Vagina (tissue), 2 donors: Measurements from ENCODE around the gene SEC31B. TPM values are rescaled to one million over a fixed set of nuclear protein-coding genes. Genes with fewer than 3 reads are reported as not detected.
A peak's percentile ranks its signal among the peaks of the same experiment; 100 is the strongest.

ENCODE experiments used
- DNase-seq, 2 donors: peaks; one replicate each; pipeline ENCODE4 v3.0.0-alpha.2; 2017; ENCODE audit errors: extremely low spot score in 2 of 2
- H3K27ac ChIP-seq: fragments of 200-600 bp; sonication (generic); one replicate; pipeline ENCODE4 v1.5.1; 2019
- H3K27me3 ChIP-seq: fragments of 200-600 bp; sonication (generic); one replicate; pipeline ENCODE4 v1.5.1; 2019
- H3K36me3 ChIP-seq, 2 donors: fragments of 200-600 bp; sonication (generic); one replicate each; pipeline ENCODE4 v1.5.1; 2017 to 2019
- H3K4me1 ChIP-seq: fragments of 200-600 bp; sonication (generic); one replicate; pipeline ENCODE4 v1.5.1; 2019
- H3K4me3 ChIP-seq, 2 donors: fragments of 200-600 bp; sonication (generic); 1 replicate in 1 of 2; 2 replicates in 1 of 2; pipeline ENCODE4 v1.5.1; 2016 to 2019
- H3K9me3 ChIP-seq: fragments of 200-600 bp; sonication (generic); one replicate; pipeline ENCODE4 v1.5.1; 2019
- CTCF ChIP-seq, 3 experiments: fragments of 450-650 bp in 2 of 3; fragments of 200-600 bp in 1 of 3; sonication (generic) in 1 of 3; IDR thresholded peaks; one replicate each; pipeline ENCODE4 v1.5.1; 2017 to 2019; ENCODE audit warnings: antibody characterized with exemption in 3 of 3, mild to moderate bottlenecking in 2 of 3, moderate library complexity in 2 of 3
- POLR2A ChIP-seq, 2 donors: fragments of 450-650 bp; IDR thresholded peaks; one replicate each; pipeline ENCODE4 v1.6.1; 2017; ENCODE audit warnings: antibody characterized with exemption in 2 of 2, mild to moderate bottlenecking in 2 of 2, moderate library complexity in 2 of 2
- POLR2AphosphoS5 ChIP-seq, 2 donors: sonication (generic); formaldehyde crosslinking; IDR thresholded peaks; one replicate each; pipeline ENCODE4 v1.9.0; 2017; ENCODE audit warnings: antibody characterized with exemption in 2 of 2, mild to moderate bottlenecking in 2 of 2, low read depth in 1 of 2; ENCODE audit not compliant: insufficient read depth in 1 of 2
- intact Hi-C: fragments of 100-400 bp; cut with DNase I; formaldehyde crosslinking; loops from one replicate; pipeline ENCODE4 v1.15.1; 2023
- total RNA-seq: library from RNA; depleted of rRNA; stranded (reverse); fragments of >200 nt; gene quantifications from one replicate; pipeline ENCODE4 v1.2.3, GENCODE V29; 2016

The SEC31B gene
- total RNA-seq, 1 donor from 2014 or later: 6.4 TPM

GRCh38 chr10:100529475-100530298 is 10.0 kb upstream of the SEC31B start, which contains the start of gene NDUFB8:
NDUFB8 (minus strand) TSS chr10:100529871; CDS start chr10:100529851, 20 bp downstream.
- Histone ChIP-seq H3K4me3 (peak within 1 kb of the TSS; percentile 85 to 95), H3K36me3 (peaks cover 0 to 19% of the 10 kb centered on the region in 2 donors), H3K27ac (peak within 1 kb of the TSS; percentile 84), H3K4me1 (peaks cover 29% of the 10 kb centered on the region), H3K27me3 (no peaks in the 10 kb centered on the region), H3K9me3 (no peaks in the 10 kb centered on the region)
- intact Hi-C loops: no loop called here
- no peak for DNase-seq
- TF ChIP-seq POLR2AphosphoS5 (IDR thresholded peaks at IDR 0.05; ENCODE audit: insufficient read depth in 1 of 2, low read depth in 1 of 2) (peak; percentile 81 to 96), CTCF (IDR thresholded peaks at IDR 0.05) (no peak), POLR2A (IDR thresholded peaks at IDR 0.05) (peak in 1 of 2 donors; percentile 19)

- H3K9me3 ChIP-seq: no peaks in the 10 kb centered on the region
- peaks cover 3 to 26% of the 10 kb centered on the region in 2 donors for H3K36me3 ChIP-seq
- no peak for DNase-seq
- intact Hi-C loops: no loop called here
- H3K4me1 ChIP-seq: peaks cover 27% of the 10 kb centered on the region
- H3K27ac ChIP-seq: peak overlapping the region; percentile 84
- peak overlapping the region; percentile 85 to 95 for H3K4me3 ChIP-seq
- TF ChIP-seq POLR2A (IDR thresholded peaks at IDR 0.05) (no peak), POLR2AphosphoS5 (IDR thresholded peaks at IDR 0.05; ENCODE audit: insufficient read depth in 1 of 2, low read depth in 1 of 2) (no peak), CTCF (IDR thresholded peaks at IDR 0.05) (no peak)
- no peaks in the 10 kb centered on the region for H3K27me3 ChIP-seq
These were observed 9.3 kb upstream of the SEC31B start for GRCh38 chr10:100528921-100529474.

GRCh38 chr10:100528123-100528886 is 8.6 kb upstream of the SEC31B start:
- Histone ChIP-seq H3K27me3 (no peaks in the 10 kb centered on the region), H3K4me3 (peak overlapping the region; percentile 85 to 95), H3K36me3 (peaks cover 3 to 33% of the 10 kb centered on the region in 2 donors), H3K4me1 (peaks cover 27% of the 10 kb centered on the region), H3K27ac (peak overlapping the region; percentile 84), H3K9me3 (no peaks in the 10 kb centered on the region)
- DNase-seq: no peak
- TF ChIP-seq POLR2A (IDR thresholded peaks at IDR 0.05) (no peak), CTCF (IDR thresholded peaks at IDR 0.05) (no peak), POLR2AphosphoS5 (IDR thresholded peaks at IDR 0.05; ENCODE audit: insufficient read depth in 1 of 2, low read depth in 1 of 2) (no peak)
- intact Hi-C loops: no loop called here

- H3K4me1 ChIP-seq: peaks cover 26% of the 10 kb centered on the region
- peaks cover 3 to 36% of the 10 kb centered on the region in 2 donors for H3K36me3 ChIP-seq
- peaks cover 5% of the 10 kb centered on the region for H3K27me3 ChIP-seq
- TF ChIP-seq CTCF (IDR thresholded peaks at IDR 0.05) (no peak), POLR2A (IDR thresholded peaks at IDR 0.05) (no peak)
- no peak for DNase-seq
- H3K4me3 ChIP-seq: no peak overlapping the region
- no peak overlapping the region for H3K27ac ChIP-seq
- H3K9me3 ChIP-seq: no peaks in the 10 kb centered on the region
- intact Hi-C loops: no loop called here
These were observed 5.0 kb upstream of the SEC31B start for GRCh38 chr10:100524638-100525037.
